A673 (cell line): ENCODE results near the gene DDT. TPM values are rescaled to one million over a fixed set of nuclear protein-coding genes. Genes with fewer than 3 reads are reported as not detected.
"Not testable (repeated sequence)": the region's sequence is repeated elsewhere in the genome, so short reads cannot be mapped to it uniquely, and the experiment has no call there.

Source experiments
- BruUV-seq: library from RNA; stranded (reverse); fragments of 400-500 nt; replicated peaks from 2 replicates; lab custom pipeline; 2021; lab: Mats Ljungman, UMichigan
- CTCF ChIA-PET: fragments of 300-600 bp; sonication (Branson Sonifier 250); formaldehyde crosslinking; loops from one replicate; lab custom pipeline; 2022; ENCODE audit warnings: antibody characterized with exemption; lab: Charles Lee
- POLR2A ChIA-PET: fragments of 300-600 bp; sonication (Branson Sonifier 250); formaldehyde crosslinking; loops from one replicate; lab custom pipeline; 2022; ENCODE audit warnings: antibody characterized with exemption; ENCODE audit not compliant: low non-redundant PET; lab: Charles Lee
- DNase-seq: peaks from one replicate; pipeline ENCODE4 v3.0.0-alpha.2; 2015; ENCODE audit warnings: low spot score
- H3K27ac ChIP-seq: fragments of 200-600 bp; sonication (generic); 2 replicates; pipeline ENCODE4 v1.5.1; 2016; ENCODE audit warnings: mixed run types, low read depth, mild to moderate bottlenecking, mixed read lengths, antibody characterized with exemption, low read length; ENCODE audit not compliant: poor library complexity, severe bottlenecking
- H3K27me3 ChIP-seq: fragments of 200-600 bp; sonication (generic); replicated peaks from 2 replicates; pipeline ENCODE4 v1.6.1; 2017; ENCODE audit warnings: mixed run types, low read depth, mild to moderate bottlenecking, mixed read lengths, antibody characterized with exemption, low read length; ENCODE audit not compliant: insufficient read depth, poor library complexity
- H3K36me3 ChIP-seq: fragments of 200-600 bp; sonication (generic); 2 replicates; pipeline ENCODE4 v1.6.1; 2016; ENCODE audit warnings: mixed run types, mild to moderate bottlenecking, mixed read lengths, antibody characterized with exemption, low read length; ENCODE audit not compliant: insufficient read depth, poor library complexity, severe bottlenecking
- H3K4me1 ChIP-seq: fragments of 200-600 bp; sonication (generic); 2 replicates; pipeline ENCODE4 v1.6.1; 2017; ENCODE audit warnings: mixed run types, mild to moderate bottlenecking, mixed read lengths, antibody characterized with exemption, low read length; ENCODE audit not compliant: insufficient read depth, poor library complexity, severe bottlenecking
- H3K4me3 ChIP-seq: fragments of 200-600 bp; sonication (generic); 2 replicates; pipeline ENCODE4 v1.5.1; 2016; ENCODE audit warnings: low read depth, mixed run types, mild to moderate bottlenecking, mixed read lengths, low read length; ENCODE audit not compliant: poor library complexity, severe bottlenecking
- H3K9me3 ChIP-seq: fragments of 200-600 bp; sonication (generic); 2 replicates; pipeline ENCODE4 v1.6.1; 2016; ENCODE audit warnings: mixed run types, low read depth, mild to moderate bottlenecking, mixed read lengths, antibody characterized with exemption, low read length; ENCODE audit not compliant: poor library complexity, severe bottlenecking
- CTCF ChIP-seq: fragments of 300-800, 200-600 bp; sonication (generic); conservative IDR thresholded peaks from 2 replicates; pipeline ENCODE4 v1.5.1; 2017; ENCODE audit warnings: low read depth, mild to moderate bottlenecking, antibody characterized with exemption, low read length, moderate library complexity, mixed read lengths
- intact Hi-C: fragments of 100-400 bp; cut with micrococcal nuclease; formaldehyde crosslinking; loops from one replicate; pipeline ENCODE4 v1.10.0; 2022; ENCODE audit not compliant: unreplicated experiment
- total RNA-seq: library from RNA; stranded (reverse); gene quantifications from 2 replicates; pipeline ENCODE4 v1.2.3, GENCODE V29; 2021

DDT gene
- total RNA-seq, 1 experiment from 2014 or later, result 108 TPM

GRCh38 chr22:23956301-23956900 is 17.8 kb downstream of the DDT start:
- intact Hi-C loops, result loop anchor here (5.0 to 10.0 kb wide), 2 partner anchors 218 to 291 kb away; partner anchors contain the start of gene GGT5
- CTCF ChIA-PET, result interaction anchor here (0.6 to 1.0 kb wide), 5 partner anchors 206 to 573 kb away, joined by 3 to 5 read pairs (median 4); no protein-coding TSS in a partner anchor
- H3K4me1 ChIP-seq, H3K36me3 ChIP-seq, POLR2A ChIA-PET, H3K27ac ChIP-seq, BruUV-seq, H3K27me3 ChIP-seq, H3K4me3 ChIP-seq, H3K9me3 ChIP-seq: not testable (repeated sequence)
- peak; percentile 72 for TF ChIP-seq CTCF
- peak; percentile 76 for DNase-seq

GRCh38 chr22:23955886-23956285 is 18.4 kb downstream of the DDT start:
- BruUV-seq, H3K27me3 ChIP-seq, H3K27ac ChIP-seq, H3K4me1 ChIP-seq, H3K36me3 ChIP-seq, H3K9me3 ChIP-seq, POLR2A ChIA-PET, H3K4me3 ChIP-seq, DNase-seq: not testable (repeated sequence)
- CTCF ChIA-PET, result interaction anchor here (0.6 to 1.0 kb wide), 4 partner anchors 206 to 291 kb away, joined by 3 to 5 read pairs (median 4); no protein-coding TSS in a partner anchor
- intact Hi-C loops, result loop anchor here (5.0 to 10.0 kb wide), 2 partner anchors 219 to 291 kb away; partner anchors contain the start of gene GGT5

- DNase-seq, H3K27ac ChIP-seq, H3K9me3 ChIP-seq, BruUV-seq, H3K4me1 ChIP-seq, POLR2A ChIA-PET, H3K36me3 ChIP-seq, H3K27me3 ChIP-seq, H3K4me3 ChIP-seq, CTCF ChIA-PET: not testable (repeated sequence)
- intact Hi-C loops, result loop anchor here (5.0 to 10.0 kb wide), 2 partner anchors 220 to 292 kb away; partner anchors contain the start of gene GGT5
These were observed 19.3 kb downstream of the DDT start for GRCh38 chr22:23954991-23955305.

DNA sequence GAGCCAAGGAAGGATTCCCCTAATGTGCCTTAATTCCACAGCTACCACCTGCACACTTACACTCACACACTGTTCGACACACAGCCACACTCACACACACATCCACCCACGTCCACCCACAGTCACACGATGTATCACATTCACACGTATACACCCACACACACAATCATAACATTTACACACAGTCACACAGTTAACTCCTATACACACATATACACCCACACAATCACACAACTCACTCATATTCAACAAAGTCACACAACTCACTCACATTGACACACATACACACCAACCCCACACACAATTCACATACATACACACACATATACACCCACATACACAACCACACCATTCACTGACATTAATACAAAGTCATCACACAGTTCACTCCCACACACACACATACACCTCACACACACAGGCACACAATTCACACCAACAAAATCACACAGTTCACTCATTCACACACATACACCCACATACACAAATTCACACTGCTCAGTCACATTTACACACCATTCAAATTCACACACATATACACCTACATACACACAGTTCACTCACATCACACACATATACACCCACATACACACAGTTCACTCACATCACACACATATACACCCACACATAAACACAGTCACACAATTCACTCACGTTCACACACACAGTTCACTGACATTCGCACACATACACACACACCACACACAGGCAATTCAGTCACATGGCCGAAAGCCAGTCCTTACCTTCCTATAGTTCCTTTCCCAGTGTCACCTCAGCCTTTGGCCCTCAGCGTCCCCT is 19.8 kb downstream of the DDT start:
- H3K4me1 ChIP-seq, H3K27ac ChIP-seq, H3K27me3 ChIP-seq, POLR2A ChIA-PET, H3K36me3 ChIP-seq, H3K9me3 ChIP-seq, DNase-seq, CTCF ChIA-PET, H3K4me3 ChIP-seq, BruUV-seq: not testable (repeated sequence)
- intact Hi-C loops, result loop anchor here (10.0 kb wide), 1 partner anchor 220 kb away; no protein-coding TSS in a partner anchor

DNA sequence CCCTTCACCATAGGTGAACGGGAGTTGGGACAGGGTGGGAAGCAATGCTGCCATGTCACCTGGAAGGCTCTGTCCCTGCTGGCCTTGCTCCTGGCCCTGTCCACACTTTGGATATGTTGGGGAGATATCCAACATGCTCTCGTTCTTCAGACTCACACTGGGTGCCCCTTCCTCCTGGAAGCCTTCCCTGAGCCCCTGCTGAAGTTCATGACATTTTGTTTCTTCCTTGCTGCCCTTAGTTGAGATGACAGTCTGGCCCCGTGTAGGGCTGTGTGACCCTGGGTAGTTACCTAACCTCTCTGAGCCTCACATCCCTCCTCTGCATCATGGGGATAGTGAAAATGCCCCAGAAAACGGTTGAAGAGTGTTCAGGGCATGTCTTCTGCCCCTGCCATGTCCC is 20.8 kb downstream of the DDT start:
- H3K27ac ChIP-seq, POLR2A ChIA-PET, DNase-seq, CTCF ChIA-PET, H3K27me3 ChIP-seq, H3K4me1 ChIP-seq, H3K36me3 ChIP-seq, BruUV-seq, H3K9me3 ChIP-seq, H3K4me3 ChIP-seq: not testable (repeated sequence)
- intact Hi-C loops, result loop anchor here (10.0 kb wide), 1 partner anchor 221 kb away; no protein-coding TSS in a partner anchor

GRCh38 chr22:23952794-23953405 is 21.3 kb downstream of the DDT start:
- H3K27me3 ChIP-seq, H3K4me3 ChIP-seq, H3K9me3 ChIP-seq, DNase-seq, H3K36me3 ChIP-seq, POLR2A ChIA-PET, CTCF ChIA-PET, BruUV-seq, H3K4me1 ChIP-seq, H3K27ac ChIP-seq: not testable (repeated sequence)
- intact Hi-C loops, result loop anchor here (10.0 kb wide), 1 partner anchor 222 kb away; no protein-coding TSS in a partner anchor
